B cell (primary cell): ENCODE results near the gene ACOT11. TPM values are rescaled to one million over a fixed set of nuclear protein-coding genes. Genes with fewer than 3 reads are reported as not detected.

Experiments used
- ATAC-seq: fragments of 200-7000 bp; cut with Tn5 transposase; one replicate; pipeline ENCODE4 v1.10.0; 2021; ENCODE audit warnings: low read depth, mild to moderate bottlenecking, moderate number of reproducible peaks, moderate library complexity
- CTCF ChIA-PET: fragments of 350-600 bp; sonication (Branson Sonifier 250); formaldehyde crosslinking; loops from one replicate; lab custom pipeline; 2021; ENCODE audit warnings: antibody characterized with exemption, inconsistent platforms; lab: Charles Lee
- POLR2A ChIA-PET: fragments of 350-600 bp; sonication (Branson Sonifier 250); formaldehyde crosslinking; loops from one replicate; lab custom pipeline; 2021; ENCODE audit warnings: antibody characterized with exemption; lab: Charles Lee
- DNase-seq: peaks from one replicate; pipeline ENCODE4 v3.0.0; 2013
- H2AFZ ChIP-seq: 2 replicates; pipeline ENCODE4 v1.6.1; 2012; ENCODE audit warnings: mild to moderate bottlenecking, low read depth, low read length; ENCODE audit not compliant: insufficient read depth, poor library complexity, severe bottlenecking
- H3K27ac ChIP-seq, 2 donors: 1 replicate in 1 of 2; 2 replicates in 1 of 2; pipeline ENCODE4 v1.5.1; 2012 to 2013; ENCODE audit warnings: low read length in 2 of 2, mild to moderate bottlenecking in 2 of 2, moderate library complexity in 1 of 2
- H3K27me3 ChIP-seq, 4 experiments: fragments of 200-600 bp in 1 of 4; sonication (generic) in 1 of 4; replicated peaks in 1 of 4; 1 replicate in 2 of 4; 2 replicates in 2 of 4; pipeline versions ENCODE4 v1.6.1 to v1.7.0; 2013 to 2016; ENCODE audit warnings: low read length in 3 of 4, mild to moderate bottlenecking in 2 of 4, mixed read lengths in 1 of 4, moderate library complexity in 1 of 4; ENCODE audit not compliant: insufficient read depth in 4 of 4, control insufficient read depth in 3 of 4; ENCODE audit errors: control extremely low read depth in 1 of 4
- H3K36me3 ChIP-seq, 2 experiments: replicated peaks in 1 of 2; 1 replicate in 1 of 2; 2 replicates in 1 of 2; pipeline versions ENCODE4 v1.6.1 to v1.7.1; 2013; ENCODE audit warnings: low read length in 1 of 2; ENCODE audit not compliant: insufficient read depth in 2 of 2, control insufficient read depth in 1 of 2; ENCODE audit errors: control extremely low read depth in 1 of 2, extremely low read depth in 1 of 2
- H3K4me1 ChIP-seq, 2 donors: fragments of 200-600 bp in 1 of 2; sonication (generic) in 1 of 2; 1 replicate in 1 of 2; 2 replicates in 1 of 2; pipeline versions ENCODE4 v1.5.1 to v1.6.1; 2013 to 2017; ENCODE audit warnings: low read length in 2 of 2; ENCODE audit not compliant: control insufficient read depth in 2 of 2, insufficient read depth in 2 of 2
- H3K4me2 ChIP-seq: replicated peaks from 2 replicates; pipeline ENCODE3; 2012; ENCODE audit warnings: mild to moderate bottlenecking, low read depth, low read length; ENCODE audit not compliant: poor library complexity, severe bottlenecking
- H3K4me3 ChIP-seq, 5 experiments: fragments of 200-600 bp in 1 of 5; sonication (generic) in 1 of 5; 1 replicate in 3 of 5; 2 replicates in 2 of 5; pipeline versions ENCODE4 v1.5.1 to v1.7.0; 2011 to 2016; ENCODE audit warnings: low read length in 4 of 5, mild to moderate bottlenecking in 4 of 5, low read depth in 2 of 5, control low read depth in 1 of 5, moderate library complexity in 1 of 5; ENCODE audit not compliant: insufficient read depth in 1 of 5; ENCODE audit errors: control extremely low read depth in 1 of 5, extremely low read depth in 1 of 5
- H3K79me2 ChIP-seq: fragments of 200-600 bp; sonication (generic); one replicate; pipeline ENCODE4 v1.6.0; 2016; ENCODE audit warnings: low read length; ENCODE audit not compliant: control insufficient read depth, insufficient read depth
- H3K9ac ChIP-seq: fragments of 200-600 bp; sonication (generic); 2 replicates; pipeline ENCODE4 v1.6.1; 2017; ENCODE audit warnings: mild to moderate bottlenecking, low read length, moderate library complexity
- H3K9me3 ChIP-seq, 3 donors: one replicate each; pipeline versions ENCODE4 v1.6.1 to v1.7.1; 2013; ENCODE audit warnings: low read length in 2 of 3; ENCODE audit not compliant: control insufficient read depth in 2 of 3, insufficient read depth in 1 of 3; ENCODE audit errors: control extremely low read depth in 1 of 3
- H4K20me1 ChIP-seq: 2 replicates; pipeline ENCODE4 v1.6.0; 2012; ENCODE audit warnings: mild to moderate bottlenecking, low read length; ENCODE audit not compliant: insufficient read depth, control insufficient read depth, poor library complexity, severe bottlenecking
- H3K27ac Mint-ChIP-seq: one replicate; pipeline ENCODE4 v1.8.0; 2021; ENCODE audit warnings: mixed read lengths
- H3K27me3 Mint-ChIP-seq: one replicate; pipeline ENCODE4 v1.8.0; 2021; ENCODE audit warnings: mixed read lengths
- H3K4me1 Mint-ChIP-seq: one replicate; pipeline ENCODE4 v1.8.0; 2021; ENCODE audit warnings: mixed read lengths
- H3K4me3 Mint-ChIP-seq: one replicate; pipeline ENCODE4 v1.8.0; 2021; ENCODE audit warnings: mixed read lengths
- H3K9me3 Mint-ChIP-seq: one replicate; pipeline ENCODE4 v1.8.0; 2022; ENCODE audit warnings: mixed read lengths; ENCODE audit not compliant: insufficient read depth
- CTCF ChIP-seq: fragments of 200-600 bp; IDR thresholded peaks from one replicate; pipeline ENCODE4 v1.8.0; 2022; ENCODE audit warnings: antibody characterized with exemption, mild to moderate bottlenecking
- EZH2 ChIP-seq: IDR thresholded peaks from 2 replicates; pipeline ENCODE4 v1.6.1; 2012; ENCODE audit warnings: borderline replicate concordance, low read depth, mild to moderate bottlenecking, moderate library complexity, low read length; ENCODE audit not compliant: insufficient read depth, poor library complexity, severe bottlenecking
- WGBS: methylation state at CpG from one replicate; pipeline ENCODE4 v1.1.5; 2013; ENCODE audit warnings: missing lambda C conversion rate; ENCODE audit not compliant: insufficient coverage; 5-methylcytosine and 5-hydroxymethylcytosine counted together
- intact Hi-C: fragments of 100-400 bp; cut with micrococcal nuclease; formaldehyde crosslinking; loops from one replicate; pipeline ENCODE4 v1.10.0; 2022
- polyA plus RNA-seq: library from polyadenylated mRNA; depleted of rRNA; stranded (reverse); fragments of >200 nt; gene quantifications from 2 replicates; pipeline ENCODE4 v1.2.3, GENCODE V29; 2012
- total RNA-seq, 2 donors: library from RNA; stranded (reverse); fragments of 120-200 nt in 1 of 2; gene quantifications; 1 replicate in 1 of 2; 2 replicates in 1 of 2; pipeline versions ENCODE4 v1.2.3 to v1.2.4, GENCODE V29; 2013 to 2022

Gene ACOT11
- total and polyA plus RNA-seq, 2 donors (not counting 1 experiment from before 2014, with no cell fraction given): 0.03 to 0.07 TPM

DNA sequence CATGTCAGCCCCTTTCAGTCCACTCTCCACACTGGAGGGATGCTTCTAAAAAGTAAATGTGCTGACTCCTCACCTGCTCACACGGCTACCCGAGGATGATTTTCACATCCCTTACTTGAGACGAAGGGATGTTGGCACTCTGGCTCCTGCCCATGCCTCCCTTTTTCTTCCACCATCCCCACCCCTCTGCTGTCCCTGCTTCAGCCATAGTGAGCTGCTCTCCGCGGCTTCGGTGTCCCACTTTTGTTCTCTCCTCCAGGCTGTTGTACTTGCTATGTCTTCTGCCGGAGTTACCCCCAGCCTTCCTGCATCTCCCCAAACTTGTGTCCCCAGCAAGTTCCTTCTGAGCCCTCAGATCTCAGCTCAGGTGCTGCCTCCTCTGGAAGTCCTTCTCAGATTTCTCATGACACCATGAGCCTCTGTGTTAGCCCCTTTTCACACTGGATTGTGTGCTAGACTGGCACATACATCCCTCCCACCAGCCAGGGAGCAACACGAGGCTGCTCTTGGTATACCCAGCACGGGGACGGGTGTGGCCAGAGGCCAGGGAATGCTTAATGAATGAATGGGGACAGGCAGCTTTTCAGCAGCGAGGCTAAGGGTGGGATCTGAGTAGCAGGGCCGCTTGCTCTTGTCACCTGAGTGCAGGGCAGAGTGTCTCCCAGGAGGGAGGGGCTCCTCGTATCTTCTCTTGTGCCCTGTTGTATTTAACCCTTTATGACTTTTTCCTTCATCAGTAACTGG is 1.3 kb downstream of the ACOT11 start:
- no peaks in the 10 kb centered on the region for H3K36me3 ChIP-seq
- H3K9ac ChIP-seq: no peak overlapping the region
- 88% methylated on average over 11 of the region's 13 CpGs for WGBS
- no peak overlapping the region for H2AFZ ChIP-seq
- no peak overlapping the region for H3K4me3 ChIP-seq
- TF ChIP-seq EZH2: no peak
- no peak for TF ChIP-seq CTCF
- H3K27me3 Mint-ChIP-seq: peaks cover 30% of the 10 kb centered on the region
- no peak for ATAC-seq
- H3K9me3 Mint-ChIP-seq: no peaks in the 10 kb centered on the region
- no peak overlapping the region for H3K27ac ChIP-seq
- H3K27me3 ChIP-seq: peaks cover 0 to 4% (median 0%) of the 10 kb centered on the region in 4 experiments
- no peak overlapping the region for H3K4me3 Mint-ChIP-seq
- no peaks in the 10 kb centered on the region for H4K20me1 ChIP-seq
- no peaks in the 10 kb centered on the region for H3K4me1 ChIP-seq
- DNase-seq: no peak
- H3K4me1 Mint-ChIP-seq: no peaks in the 10 kb centered on the region
- CTCF ChIA-PET: interaction anchor here (0.6 kb wide), 1 partner anchor 18 kb away, joined by 3 read pairs; no protein-coding TSS in a partner anchor
- no peaks in the 10 kb centered on the region for H3K9me3 ChIP-seq
- no peaks in the 10 kb centered on the region for H3K79me2 ChIP-seq
- POLR2A ChIA-PET: no interaction called here
- no peak overlapping the region for H3K4me2 ChIP-seq
- intact Hi-C loops: no loop called here
- H3K27ac Mint-ChIP-seq: no peak overlapping the region

DNA sequence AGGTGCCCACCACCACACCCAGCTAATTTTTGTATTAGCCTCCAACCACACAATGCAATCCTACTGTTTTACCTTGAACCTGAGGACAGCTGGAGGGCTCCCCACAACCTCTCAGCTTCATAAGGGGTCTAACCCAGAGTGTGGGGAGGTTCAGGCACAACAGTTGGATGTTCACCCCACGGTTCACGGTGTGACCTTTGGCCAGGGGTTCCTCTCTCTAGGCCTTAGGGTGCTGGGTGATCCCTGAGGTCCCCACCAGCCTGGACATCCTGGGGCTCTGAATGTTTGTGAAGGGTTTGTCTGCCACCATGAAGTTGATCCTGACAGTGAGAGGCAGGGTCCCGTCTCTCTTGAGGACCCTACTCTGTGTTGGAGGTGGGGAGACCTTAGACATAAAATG is 3.9 kb downstream of the ACOT11 start:
- CTCF ChIA-PET: no interaction called here
- Mint-ChIP-seq H3K27me3 (peaks cover 21% of the 10 kb centered on the region), H3K9me3 (peaks cover 5% of the 10 kb centered on the region), H3K27ac (no peak overlapping the region), H3K4me3 (no peak overlapping the region), H3K4me1 (no peaks in the 10 kb centered on the region)
- H3K27ac ChIP-seq: no peak overlapping the region
- H3K4me2 ChIP-seq: no peak overlapping the region
- POLR2A ChIA-PET: no interaction called here
- H4K20me1 ChIP-seq: no peaks in the 10 kb centered on the region
- no peak overlapping the region for H3K4me3 ChIP-seq
- DNase-seq: no peak
- no peak overlapping the region for H2AFZ ChIP-seq
- 90% methylated on average over 3 of the region's 3 CpGs for WGBS
- peaks cover 0 to 4% (median 0%) of the 10 kb centered on the region in 4 experiments for H3K27me3 ChIP-seq
- no peak for ATAC-seq
- intact Hi-C loops: no loop called here
- no peaks in the 10 kb centered on the region for H3K79me2 ChIP-seq
- TF ChIP-seq EZH2 (no peak), CTCF (no peak)
- H3K36me3 ChIP-seq: no peaks in the 10 kb centered on the region
- no peaks in the 10 kb centered on the region for H3K4me1 ChIP-seq
- peaks cover 0 to 11% (median 0%) of the 10 kb centered on the region in 3 donors for H3K9me3 ChIP-seq
- no peak overlapping the region for H3K9ac ChIP-seq
